ENCODE data around the gene NDC1. TPM values are rescaled to one million over a fixed set of nuclear protein-coding genes. Genes with fewer than 3 reads are reported as not detected.
"Not testable (repeated sequence)": the region's sequence is repeated elsewhere in the genome, so short reads cannot be mapped to it uniquely, and the experiment has no call there.

The NDC1 gene
- total and polyA plus RNA-seq, 3 donors from 2014 or later: 13.0 to 26.4 (median 22.2) TPM

GRCh38 chr1:53819387-53819786 lies 18.7 kb downstream of the NDC1 start:
- no peaks in the 10 kb centered on the region for H3K27me3 ChIP-seq
- H3K36me3 ChIP-seq (ENCODE audit: low read depth, missing control alignments): no peaks in the 10 kb centered on the region
- intact Hi-C loops (cut with DNase I; ENCODE audit: low total_unique reads): no loop called here
- H3K4me3 ChIP-seq: no peak overlapping the region
- H3K4me1 ChIP-seq: no peaks in the 10 kb centered on the region
- no peak for DNase-seq
- no peaks in the 10 kb centered on the region for H3K9me3 ChIP-seq
- no peak overlapping the region for H3K27ac ChIP-seq
- TF ChIP-seq POLR2A (IDR thresholded peaks at IDR 0.05): no peak
- no peak for TF ChIP-seq CTCF (IDR thresholded peaks at IDR 0.05)

- H3K4me3 ChIP-seq; H3K9me3 ChIP-seq; intact Hi-C loops (cut with DNase I; ENCODE audit: low total_unique reads); DNase-seq; H3K36me3 ChIP-seq (ENCODE audit: low read depth, missing control alignments); H3K27me3 ChIP-seq; H3K27ac ChIP-seq; H3K4me1 ChIP-seq: not testable (repeated sequence)
- 94 to 100% methylated on average over 1 of the region's 1 CpG for WGBS, 2 donors
Observed at GRCh38 chr1:53816584-53816983, 21.5 kb downstream of the NDC1 start.

- H3K4me1 ChIP-seq; DNase-seq; H3K4me3 ChIP-seq; H3K27me3 ChIP-seq; intact Hi-C loops (cut with DNase I; ENCODE audit: low total_unique reads); H3K9me3 ChIP-seq; H3K27ac ChIP-seq; H3K36me3 ChIP-seq (ENCODE audit: low read depth, missing control alignments): not testable (repeated sequence)
- WGBS, 2 donors: 82 to 94% methylated on average over 1 of the region's 1 CpG
Observed at GRCh38 chr1:53815484-53815883, 22.6 kb downstream of the NDC1 start.

- 98 to 100% methylated on average over 2 to 4 of the region's 4 CpGs for WGBS, 2 donors
- Histone ChIP-seq H3K4me3 (no peak overlapping the region), H3K27ac (no peak overlapping the region), H3K36me3 (ENCODE audit: low read depth, missing control alignments) (no peaks in the 10 kb centered on the region), H3K27me3 (no peaks in the 10 kb centered on the region), H3K9me3 (no peaks in the 10 kb centered on the region), H3K4me1 (no peaks in the 10 kb centered on the region)
- no peak for TF ChIP-seq POLR2A (IDR thresholded peaks at IDR 0.05)
- intact Hi-C loops (cut with DNase I; ENCODE audit: low total_unique reads): no loop called here
- DNase-seq: no peak
Observed at GRCh38 chr1:53811414-53811851, 26.7 kb downstream of the NDC1 start.

- 98 to 100% methylated on average over 2 of the region's 2 CpGs for WGBS, 2 donors
- no peaks in the 10 kb centered on the region for H3K36me3 ChIP-seq (ENCODE audit: low read depth, missing control alignments)
Observed at GRCh38 chr1:53810497-53810896, 27.6 kb downstream of the NDC1 start.

GRCh38 chr1:53810007-53810406 lies 28.1 kb downstream of the NDC1 start:
- H3K4me3 ChIP-seq: no peak overlapping the region
- TF ChIP-seq CTCF (IDR thresholded peaks at IDR 0.05) (no peak), POLR2A (IDR thresholded peaks at IDR 0.05) (no peak)
- no peaks in the 10 kb centered on the region for H3K4me1 ChIP-seq
- H3K9me3 ChIP-seq: no peaks in the 10 kb centered on the region
- H3K36me3 ChIP-seq (ENCODE audit: low read depth, missing control alignments): no peaks in the 10 kb centered on the region
- 96 to 97% methylated on average over 5 of the region's 5 CpGs for WGBS, 2 donors
- H3K27me3 ChIP-seq: no peaks in the 10 kb centered on the region
- no peak overlapping the region for H3K27ac ChIP-seq
- DNase-seq: no peak
- intact Hi-C loops (cut with DNase I; ENCODE audit: low total_unique reads): no loop called here

More at GRCh38 chr1:53810497-53810896, 27.6 kb downstream of the NDC1 start:
- Histone ChIP-seq H3K27ac (no peak overlapping the region), H3K27me3 (no peaks in the 10 kb centered on the region), H3K4me3 (no peak overlapping the region), H3K9me3 (no peaks in the 10 kb centered on the region), H3K4me1 (no peaks in the 10 kb centered on the region)
- DNase-seq: no peak
- TF ChIP-seq POLR2A (IDR thresholded peaks at IDR 0.05): no peak
- no peak for TF ChIP-seq CTCF (IDR thresholded peaks at IDR 0.05)
- intact Hi-C loops (cut with DNase I; ENCODE audit: low total_unique reads): no loop called here

Measured in testis (tissue), 3 donors.